ENCODE measurements around the gene TANGO6.
"Not testable (repeated sequence)": the region's sequence is repeated elsewhere in the genome, so short reads cannot be mapped to it uniquely, and the experiment has no call there.

TANGO6 gene

GRCh38 chr16:69119536-69119935 is 276.2 kb downstream of the TANGO6 start:
- no peak for DNase-seq (ENCODE audit: low spot score)

GRCh38 chr16:69120096-69120664 is 276.8 kb downstream of the TANGO6 start:
- no peak for DNase-seq (ENCODE audit: low spot score)

- DNase-seq (ENCODE audit: low spot score), result peak; percentile 61
Observed at GRCh38 chr16:69123910-69124309, 280.6 kb downstream of the TANGO6 start.

GRCh38 chr16:69124406-69124805 is 281.1 kb downstream of the TANGO6 start:
- DNase-seq (ENCODE audit: low spot score), result not testable (repeated sequence)

- not testable (repeated sequence) for DNase-seq (ENCODE audit: low spot score)
Observed at GRCh38 chr16:69124961-69125360, 281.6 kb downstream of the TANGO6 start.

GRCh38 chr16:69126221-69126620 is 282.9 kb downstream of the TANGO6 start:
- DNase-seq (ENCODE audit: low spot score), result no peak

- not testable (repeated sequence) for DNase-seq (ENCODE audit: low spot score)
Observed at GRCh38 chr16:69126801-69127200, 283.5 kb downstream of the TANGO6 start.

GRCh38 chr16:69127966-69128510 is 284.7 kb downstream of the TANGO6 start:
- no peak for DNase-seq (ENCODE audit: low spot score)

- no peak for DNase-seq (ENCODE audit: low spot score)
Observed at GRCh38 chr16:69130461-69130860, 287.1 kb downstream of the TANGO6 start.

GRCh38 chr16:69131167-69131838 is 288.0 kb downstream of the TANGO6 start:
- DNase-seq (ENCODE audit: low spot score), result peak; percentile 34

GRCh38 chr16:69131839-69132423 is 288.6 kb downstream of the TANGO6 start:
- DNase-seq (ENCODE audit: low spot score), result peak; percentile 43

GRCh38 chr16:69132424-69133252 is 289.3 kb downstream of the TANGO6 start, which contains the start of the genes CHTF8 and UTP4:
CHTF8 (minus strand) TSS chr16:69132588; CDS start chr16:69121458, 11,130 bp downstream.
UTP4 (plus strand) TSS chr16:69132649; CDS start chr16:69133460, 811 bp downstream.
- DNase-seq (ENCODE audit: low spot score), result peak; percentile 76

- DNase-seq (ENCODE audit: low spot score), result no peak
Observed at GRCh38 chr16:69133373-69133954, 290.1 kb downstream of the TANGO6 start.

Data from globus pallidus (tissue), 1 donor.